ENCODE measurements around the gene SPRYD3. TPM values are rescaled to one million over a fixed set of nuclear protein-coding genes. Genes with fewer than 3 reads are reported as not detected.

The SPRYD3 gene
- total and polyA plus RNA-seq, 3 experiments from 2014 or later = 40.1 to 63.0 (median 43.3) TPM

DNA sequence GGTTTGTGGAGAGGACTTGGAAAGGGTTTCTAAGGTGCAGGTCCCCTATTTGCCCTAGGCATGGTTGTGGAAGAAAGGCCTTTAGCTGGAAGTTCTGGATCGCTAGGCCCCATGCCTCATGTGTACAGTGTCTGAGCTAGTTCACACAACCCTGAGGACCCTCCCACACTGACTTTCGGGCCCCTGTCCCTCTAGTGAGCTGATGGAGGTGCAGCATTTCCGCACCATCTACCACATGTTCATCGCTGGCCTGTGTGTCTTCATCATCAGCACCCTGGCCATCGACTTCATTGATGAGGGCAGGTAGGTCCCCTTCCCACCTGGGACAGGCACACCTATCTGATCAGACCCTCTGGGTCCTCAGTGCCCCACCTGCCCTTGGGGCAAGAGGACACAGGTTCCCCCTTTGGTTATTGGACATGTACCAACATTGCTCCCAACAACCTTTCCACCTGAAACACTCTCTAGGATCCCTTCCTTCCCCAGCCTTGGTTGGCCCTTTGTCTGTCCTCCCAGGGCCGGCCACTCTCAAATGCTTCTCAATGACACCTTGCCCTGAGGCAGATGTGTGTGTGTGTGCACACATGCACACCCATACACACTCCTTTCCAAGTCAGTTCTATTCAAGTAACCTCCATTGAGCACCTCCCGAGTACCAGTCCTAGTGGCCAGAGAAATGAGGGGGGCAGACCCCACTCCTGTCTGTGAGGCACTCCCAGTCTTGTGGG is 26.7 kb upstream of the SPRYD3 start:
- Histone ChIP-seq H3K4me1 (ENCODE audit: insufficient read depth, low read length) (peaks cover 28% of the 10 kb centered on the region), H3K9me3 (ENCODE audit: low read length) (no peaks in the 10 kb centered on the region), H3K27me3 (ENCODE audit: insufficient read depth, low read length, poor library complexity, severe bottlenecking) (no peaks in the 10 kb centered on the region), H3K36me3 (ENCODE audit: insufficient read depth, low read length) (no peaks in the 10 kb centered on the region), H3K27ac (ENCODE audit: low read depth, low read length) (no peak overlapping the region), H3K4me3 (ENCODE audit: low read length) (no peak overlapping the region)
- peaks cover 34 to 40% (median 36%) of the 10 kb centered on the region in 3 donors for H3K4me1 Mint-ChIP-seq
- H3K9me3 Mint-ChIP-seq = no peaks in the 10 kb centered on the region
- peak overlapping the region in 6 of 8 donors; percentile 43 to 80 (median 60) for H3K27ac Mint-ChIP-seq
- ChIA-PET POLR2A (no interaction called here), CTCF (interaction anchor here (1.1 kb wide), 1 partner anchor 40 kb away, joined by 6 read pairs; no protein-coding TSS in a partner anchor)
- H3K36me3 Mint-ChIP-seq = no peaks in the 10 kb centered on the region
- H3K4me3 Mint-ChIP-seq = peak overlapping the region in 1 of 7 donors; percentile 11
- H3K27me3 Mint-ChIP-seq = no peaks in the 10 kb centered on the region
- no peak for DNase-seq

DNA sequence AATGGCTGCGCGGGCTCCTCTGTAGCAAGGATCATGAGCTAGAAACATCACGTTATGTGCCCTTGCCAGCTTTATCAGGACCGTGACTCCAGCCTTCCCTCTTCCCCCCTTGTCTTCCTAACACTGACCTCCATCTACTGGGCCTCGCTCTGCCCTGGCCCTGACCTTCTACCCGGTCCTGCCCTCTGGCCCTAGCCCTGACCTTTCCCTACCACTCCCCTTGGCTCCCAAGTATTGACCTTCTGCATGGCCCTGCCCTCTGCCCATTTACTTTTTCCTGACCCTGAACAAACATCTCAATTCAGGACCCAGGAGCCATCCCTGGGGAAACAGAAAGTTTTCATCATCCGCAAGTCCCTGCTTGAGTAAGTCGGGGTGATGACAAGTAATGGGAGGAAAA is 26.1 kb upstream of the SPRYD3 start:
- no peaks in the 10 kb centered on the region for H3K9me3 Mint-ChIP-seq
- H3K27me3 Mint-ChIP-seq = no peaks in the 10 kb centered on the region
- Histone ChIP-seq H3K4me3 (ENCODE audit: low read length) (no peak overlapping the region), H3K27ac (ENCODE audit: low read depth, low read length) (no peak overlapping the region), H3K9me3 (ENCODE audit: low read length) (no peaks in the 10 kb centered on the region), H3K36me3 (ENCODE audit: insufficient read depth, low read length) (no peaks in the 10 kb centered on the region), H3K4me1 (ENCODE audit: insufficient read depth, low read length) (peaks cover 28% of the 10 kb centered on the region), H3K27me3 (ENCODE audit: insufficient read depth, low read length, poor library complexity, severe bottlenecking) (no peaks in the 10 kb centered on the region)
- no peaks in the 10 kb centered on the region for H3K36me3 Mint-ChIP-seq
- DNase-seq = no peak
- POLR2A ChIA-PET = no interaction called here
- CTCF ChIA-PET = interaction anchor here (1.1 kb wide), 1 partner anchor 39 kb away, joined by 6 read pairs; no protein-coding TSS in a partner anchor
- H3K27ac Mint-ChIP-seq = peak overlapping the region in 5 of 8 donors; percentile 35 to 92 (median 72)
- H3K4me3 Mint-ChIP-seq = peak overlapping the region in 1 of 7 donors; percentile 76
- H3K4me1 Mint-ChIP-seq = peaks cover 34 to 44% (median 40%) of the 10 kb centered on the region in 3 donors

- H3K4me3 Mint-ChIP-seq = peak overlapping the region in 6 of 7 donors; percentile 24 to 84 (median 46)
- H3K4me3 ChIP-seq (ENCODE audit: low read length) = no peak overlapping the region
- H3K36me3 Mint-ChIP-seq = no peaks in the 10 kb centered on the region
- H3K27me3 ChIP-seq (ENCODE audit: insufficient read depth, low read length, poor library complexity, severe bottlenecking) = no peaks in the 10 kb centered on the region
- DNase-seq = peak in 2 of 5 donors; percentile 19 to 34
- POLR2A ChIA-PET = interaction anchor here (1.0 to 2.1 kb wide), 3 partner anchors 8 to 30 kb away, joined by 4 to 11 read pairs (median 5); partner anchors contain the start of gene SPRYD3
- H3K4me1 ChIP-seq (ENCODE audit: insufficient read depth, low read length) = peaks cover 33% of the 10 kb centered on the region
- H3K9me3 Mint-ChIP-seq = no peaks in the 10 kb centered on the region
- no peaks in the 10 kb centered on the region for H3K27me3 Mint-ChIP-seq
- peaks cover 42 to 51% (median 46%) of the 10 kb centered on the region in 3 donors for H3K4me1 Mint-ChIP-seq
- peak overlapping the region; percentile 68 to 94 (median 85) for H3K27ac Mint-ChIP-seq
- no peaks in the 10 kb centered on the region for H3K36me3 ChIP-seq (ENCODE audit: insufficient read depth, low read length)
- CTCF ChIA-PET = interaction anchor here (0.6 to 14.7 kb wide), 7 partner anchors 10 to 219 kb away, joined by 3 to 243 read pairs (median 4); partner anchors contain the start of genes AAAS, ITGB7 and SPRYD3
- no peak overlapping the region for H3K27ac ChIP-seq (ENCODE audit: low read depth, low read length)
- no peaks in the 10 kb centered on the region for H3K9me3 ChIP-seq (ENCODE audit: low read length)
These were observed 24.7 kb upstream of the SPRYD3 start for GRCh38 chr12:53103860-53104305.

- Histone ChIP-seq H3K9me3 (ENCODE audit: low read length) (no peaks in the 10 kb centered on the region), H3K27me3 (ENCODE audit: insufficient read depth, low read length, poor library complexity, severe bottlenecking) (no peaks in the 10 kb centered on the region), H3K36me3 (ENCODE audit: insufficient read depth, low read length) (no peaks in the 10 kb centered on the region), H3K4me3 (ENCODE audit: low read length) (no peak within 1 kb of the TSS), H3K27ac (ENCODE audit: low read depth, low read length) (no peak within 1 kb of the TSS), H3K4me1 (ENCODE audit: insufficient read depth, low read length) (peaks cover 41% of the 10 kb centered on the region)
- POLR2A ChIA-PET = interaction anchor here (0.5 to 2.1 kb wide), 7 partner anchors 9 to 282 kb away, joined by 3 to 11 read pairs (median 5); partner anchors contain the start of genes CSAD, SPRYD3 and ZNF740
- Mint-ChIP-seq H3K27ac (peak within 1 kb of the TSS; percentile 79 to 98 (median 92)), H3K4me3 (peak within 1 kb of the TSS; percentile 9 to 85 (median 70)), H3K27me3 (no peaks in the 10 kb centered on the region), H3K36me3 (no peaks in the 10 kb centered on the region), H3K9me3 (no peaks in the 10 kb centered on the region), H3K4me1 (peaks cover 50 to 58% (median 54%) of the 10 kb centered on the region in 3 donors)
- CTCF ChIA-PET = interaction anchor here (0.6 to 14.7 kb wide), 15 partner anchors 9 to 218 kb away, joined by 3 to 243 read pairs (median 4); partner anchors contain the start of genes AAAS, ITGB7, SPRYD3 and ZNF740
- peak in 4 of 5 donors; percentile 12 to 72 (median 66) for DNase-seq
These were observed 24.0 kb upstream of the SPRYD3 start, which contains the start of gene SOAT2 for GRCh38 chr12:53102883-53103807. Gene SOAT2 (plus strand): TSS chr12:53103486. CDS start chr12:53103578, 92 bp downstream.

GRCh38 chr12:53101931-53102781 is 23.0 kb upstream of the SPRYD3 start:
- H3K36me3 Mint-ChIP-seq = no peaks in the 10 kb centered on the region
- Histone ChIP-seq H3K36me3 (ENCODE audit: insufficient read depth, low read length) (no peaks in the 10 kb centered on the region), H3K27ac (ENCODE audit: low read depth, low read length) (no peak overlapping the region), H3K4me1 (ENCODE audit: insufficient read depth, low read length) (peaks cover 48% of the 10 kb centered on the region), H3K4me3 (ENCODE audit: low read length) (no peak overlapping the region), H3K9me3 (ENCODE audit: low read length) (no peaks in the 10 kb centered on the region), H3K27me3 (ENCODE audit: insufficient read depth, low read length, poor library complexity, severe bottlenecking) (no peaks in the 10 kb centered on the region)
- DNase-seq = no peak
- peaks cover 53 to 66% (median 57%) of the 10 kb centered on the region in 3 donors for H3K4me1 Mint-ChIP-seq
- H3K27me3 Mint-ChIP-seq = no peaks in the 10 kb centered on the region
- ChIA-PET CTCF (interaction anchor here (0.7 to 14.7 kb wide), 15 partner anchors 8 to 218 kb away, joined by 3 to 243 read pairs (median 4); partner anchors contain the start of genes ITGB7, SPRYD3 and ZNF740), POLR2A (interaction anchor here (0.6 to 2.1 kb wide), 5 partner anchors 23 to 118 kb away, joined by 3 to 11 read pairs (median 4); partner anchors contain the start of genes CSAD, SPRYD3 and ZNF740)
- H3K27ac Mint-ChIP-seq = peak overlapping the region; percentile 63 to 98 (median 90)
- H3K4me3 Mint-ChIP-seq = peak overlapping the region in 3 of 7 donors; percentile 23 to 85 (median 70)
- H3K9me3 Mint-ChIP-seq = no peaks in the 10 kb centered on the region

- ChIA-PET CTCF (interaction anchor here (1.0 to 14.7 kb wide), 6 partner anchors 18 to 219 kb away, joined by 3 to 243 read pairs (median 4); partner anchors contain the start of gene ZNF740), POLR2A (no interaction called here)
- Histone ChIP-seq H3K36me3 (ENCODE audit: insufficient read depth, low read length) (no peaks in the 10 kb centered on the region), H3K4me3 (ENCODE audit: low read length) (no peak overlapping the region), H3K27ac (ENCODE audit: low read depth, low read length) (no peak overlapping the region), H3K4me1 (ENCODE audit: insufficient read depth, low read length) (peaks cover 52% of the 10 kb centered on the region), H3K9me3 (ENCODE audit: low read length) (no peaks in the 10 kb centered on the region), H3K27me3 (ENCODE audit: insufficient read depth, low read length, poor library complexity, severe bottlenecking) (no peaks in the 10 kb centered on the region)
- no peak for DNase-seq
- Mint-ChIP-seq H3K4me3 (peak overlapping the region in 1 of 7 donors; percentile 51), H3K27me3 (peaks cover 0 to 1% of the 10 kb centered on the region in 2 donors), H3K9me3 (no peaks in the 10 kb centered on the region), H3K4me1 (peaks cover 53 to 75% (median 61%) of the 10 kb centered on the region in 3 donors), H3K36me3 (no peaks in the 10 kb centered on the region), H3K27ac (peak overlapping the region in 3 of 8 donors; percentile 72 to 85 (median 73))
These were observed 22.1 kb upstream of the SPRYD3 start for GRCh38 chr12:53101266-53101665.

Data from CD8-positive, alpha-beta memory T cell (primary cell).